LNCaP clone FGC (cell line): Measurements from ENCODE around the gene LTB.
"Not testable (repeated sequence)": the region's sequence is repeated elsewhere in the genome, so short reads cannot be mapped to it uniquely, and the experiment has no call there.

ENCODE experiments used
- DNase-seq: peaks from one replicate; pipeline ENCODE4 v3.0.0-alpha.2; 2011; ENCODE audit warnings: low read depth
- H3K4me3 ChIP-seq: 2 replicates; pipeline ENCODE4 v1.5.1; 2011; ENCODE audit warnings: mild to moderate bottlenecking, low read depth, low read length, control low read depth
- CTCF ChIP-seq: IDR thresholded peaks from 2 replicates; pipeline ENCODE4 v1.5.1; 2012; ENCODE audit warnings: mild to moderate bottlenecking; ENCODE audit not compliant: control insufficient read depth, insufficient read depth; ENCODE audit errors: extremely low read depth

Gene LTB

GRCh38 chr6:31609519-31610406 lies 27.5 kb upstream of the LTB start:
- no peak for TF ChIP-seq CTCF
- no peak for DNase-seq
- no peak overlapping the region for H3K4me3 ChIP-seq

- TF ChIP-seq CTCF: no peak
- H3K4me3 ChIP-seq: no peak overlapping the region
- DNase-seq: no peak
These were observed 25.1 kb upstream of the LTB start for GRCh38 chr6:31607317-31607716.

- DNase-seq: no peak
These were observed 14.8 kb upstream of the LTB start for GRCh38 chr6:31597006-31597405.

GRCh38 chr6:31592396-31592771 lies 10.2 kb upstream of the LTB start:
- H3K4me3 ChIP-seq: no peak overlapping the region
- no peak for TF ChIP-seq CTCF
- DNase-seq: no peak

More at GRCh38 chr6:31597006-31597405, 14.8 kb upstream of the LTB start:
- H3K4me3 ChIP-seq: no peak overlapping the region
- peak; percentile 13; the same call in 1 of the 2 replicates for TF ChIP-seq CTCF

GRCh38 chr6:31590691-31591090 lies 8.5 kb upstream of the LTB start:
- DNase-seq, H3K4me3 ChIP-seq: not testable (repeated sequence)

- TF ChIP-seq CTCF: no peak
- DNase-seq: no peak
These were observed 6.8 kb upstream of the LTB start for GRCh38 chr6:31588871-31589650.

More at GRCh38 chr6:31588871-31589650, 6.8 kb upstream of the LTB start:
- H3K4me3 ChIP-seq: no peak overlapping the region
